ENCODE results near the gene ESRRA. TPM values are rescaled to one million over a fixed set of nuclear protein-coding genes. Genes with fewer than 3 reads are reported as not detected.

ESRRA gene
- total and polyA plus RNA-seq, 10 of the 15 experiments (the other 5 are each of a cell fraction or from before 2014, with no cell fraction given) = 0.32 to 48.9 (median 12.6) TPM

DNA sequence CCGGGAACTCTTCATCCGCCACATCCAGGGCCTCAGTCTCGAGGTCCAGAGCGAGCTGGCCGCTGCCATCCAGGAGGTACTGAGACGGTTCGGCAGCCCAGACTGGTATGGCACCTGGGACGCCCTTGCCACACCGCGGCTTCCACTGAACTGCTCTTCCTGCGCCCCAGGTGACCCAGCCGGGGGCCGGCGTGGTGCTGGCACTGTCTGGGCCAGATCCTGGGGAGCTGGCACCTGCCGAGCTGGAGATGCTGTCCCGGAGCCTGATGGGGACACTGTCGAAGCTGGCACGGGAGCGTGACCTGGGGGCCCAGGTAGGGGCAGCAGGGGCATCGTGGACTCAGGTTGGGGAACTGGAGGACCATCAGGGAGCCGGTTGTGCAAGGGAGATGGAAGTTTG lies 36.1 kb downstream of the ESRRA start:
- intact Hi-C loops (cut with micrococcal nuclease; ENCODE audit: unreplicated experiment) = no loop called here
- in situ Hi-C loops (cut with MboI) = no loop called here
- H4K20me1 ChIP-seq (ENCODE audit: control insufficient read depth, insufficient read depth) = no peaks in the 10 kb centered on the region; the same call in 1 of the 2 replicates

More for the DNA sequence above, 36.1 kb downstream of the ESRRA start:
- Histone ChIP-seq H3K4me3 (no peak overlapping the region), H2AFZ (ENCODE audit: control insufficient read depth, low read depth, low read length) (no peak overlapping the region), H3K9me3 (replicated peaks; ENCODE audit: control insufficient read depth, insufficient read depth, low read length) (no peaks in the 10 kb centered on the region), H3K27me3 (replicated peaks in 1 of 2; ENCODE audit: control insufficient read depth in 2 of 2, insufficient read depth in 2 of 2, low read length in 1 of 2) (no peaks in the 10 kb centered on the region), H3K36me3 (ENCODE audit: control insufficient read depth in 2 of 2, insufficient read depth in 2 of 2, low read length in 1 of 2) (peaks cover 8 to 13% of the 10 kb centered on the region in 2 experiments; a peak in 3 of 4 replicates), H3K9ac (ENCODE audit: control insufficient read depth, insufficient read depth, low read length) (no peak overlapping the region), H3K4me1 (ENCODE audit: control insufficient read depth, insufficient read depth, low read length) (peaks cover 24% of the 10 kb centered on the region), H3K79me2 (ENCODE audit: control insufficient read depth, insufficient read depth, low read length) (peaks cover 24% of the 10 kb centered on the region), H3K4me2 (ENCODE audit: control insufficient read depth, insufficient read depth) (peak overlapping the region; percentile 100), H3K27ac (ENCODE audit: control insufficient read depth, insufficient read depth) (no peak overlapping the region)
- no peak for TF ChIP-seq POU2F2 (IDR thresholded peaks at IDR 0.05; ENCODE audit: borderline replicate concordance, low read depth, low read length)
- TF ChIP-seq, protein P1, sequence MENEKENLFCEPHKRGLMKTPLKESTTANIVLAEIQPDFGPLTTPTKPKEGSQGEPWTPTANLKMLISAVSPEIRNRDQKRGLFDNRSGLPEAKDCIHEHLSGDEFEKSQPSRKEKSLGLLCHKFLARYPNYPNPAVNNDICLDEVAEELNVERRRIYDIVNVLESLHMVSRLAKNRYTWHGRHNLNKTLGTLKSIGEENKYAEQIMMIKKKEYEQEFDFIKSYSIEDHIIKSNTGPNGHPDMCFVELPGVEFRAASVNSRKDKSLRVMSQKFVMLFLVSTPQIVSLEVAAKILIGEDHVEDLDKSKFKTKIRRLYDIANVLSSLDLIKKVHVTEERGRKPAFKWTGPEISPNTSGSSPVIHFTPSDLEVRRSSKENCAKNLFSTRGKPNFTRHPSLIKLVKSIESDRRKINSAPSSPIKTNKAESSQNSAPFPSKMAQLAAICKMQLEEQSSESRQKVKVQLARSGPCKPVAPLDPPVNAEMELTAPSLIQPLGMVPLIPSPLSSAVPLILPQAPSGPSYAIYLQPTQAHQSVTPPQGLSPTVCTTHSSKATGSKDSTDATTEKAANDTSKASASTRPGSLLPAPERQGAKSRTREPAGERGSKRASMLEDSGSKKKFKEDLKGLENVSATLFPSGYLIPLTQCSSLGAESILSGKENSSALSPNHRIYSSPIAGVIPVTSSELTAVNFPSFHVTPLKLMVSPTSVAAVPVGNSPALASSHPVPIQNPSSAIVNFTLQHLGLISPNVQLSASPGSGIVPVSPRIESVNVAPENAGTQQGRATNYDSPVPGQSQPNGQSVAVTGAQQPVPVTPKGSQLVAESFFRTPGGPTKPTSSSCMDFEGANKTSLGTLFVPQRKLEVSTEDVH (IDR thresholded peaks at IDR 0.05; ENCODE audit: low read depth, partially characterized antibody) = no peak
- TF ChIP-seq CBFB (IDR thresholded peaks at IDR 0.05; ENCODE audit: low read depth) = no peak
- TF ChIP-seq POLR2A (IDR thresholded peaks at IDR 0.05; ENCODE audit: low read depth, low read length) = no peak
- no peak for TF ChIP-seq RFX5 (IDR thresholded peaks at IDR 0.05; ENCODE audit: low read depth, low read length)
- TF ChIP-seq, protein P2, sequence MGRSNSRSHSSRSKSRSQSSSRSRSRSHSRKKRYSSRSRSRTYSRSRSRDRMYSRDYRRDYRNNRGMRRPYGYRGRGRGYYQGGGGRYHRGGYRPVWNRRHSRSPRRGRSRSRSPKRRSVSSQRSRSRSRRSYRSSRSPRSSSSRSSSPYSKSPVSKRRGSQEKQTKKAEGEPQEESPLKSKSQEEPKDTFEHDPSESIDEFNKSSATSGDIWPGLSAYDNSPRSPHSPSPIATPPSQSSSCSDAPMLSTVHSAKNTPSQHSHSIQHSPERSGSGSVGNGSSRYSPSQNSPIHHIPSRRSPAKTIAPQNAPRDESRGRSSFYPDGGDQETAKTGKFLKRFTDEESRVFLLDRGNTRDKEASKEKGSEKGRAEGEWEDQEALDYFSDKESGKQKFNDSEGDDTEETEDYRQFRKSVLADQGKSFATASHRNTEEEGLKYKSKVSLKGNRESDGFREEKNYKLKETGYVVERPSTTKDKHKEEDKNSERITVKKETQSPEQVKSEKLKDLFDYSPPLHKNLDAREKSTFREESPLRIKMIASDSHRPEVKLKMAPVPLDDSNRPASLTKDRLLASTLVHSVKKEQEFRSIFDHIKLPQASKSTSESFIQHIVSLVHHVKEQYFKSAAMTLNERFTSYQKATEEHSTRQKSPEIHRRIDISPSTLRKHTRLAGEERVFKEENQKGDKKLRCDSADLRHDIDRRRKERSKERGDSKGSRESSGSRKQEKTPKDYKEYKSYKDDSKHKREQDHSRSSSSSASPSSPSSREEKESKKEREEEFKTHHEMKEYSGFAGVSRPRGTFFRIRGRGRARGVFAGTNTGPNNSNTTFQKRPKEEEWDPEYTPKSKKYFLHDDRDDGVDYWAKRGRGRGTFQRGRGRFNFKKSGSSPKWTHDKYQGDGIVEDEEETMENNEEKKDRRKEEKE (IDR thresholded peaks at IDR 0.05) = no peak
- TF ChIP-seq, protein P3, sequence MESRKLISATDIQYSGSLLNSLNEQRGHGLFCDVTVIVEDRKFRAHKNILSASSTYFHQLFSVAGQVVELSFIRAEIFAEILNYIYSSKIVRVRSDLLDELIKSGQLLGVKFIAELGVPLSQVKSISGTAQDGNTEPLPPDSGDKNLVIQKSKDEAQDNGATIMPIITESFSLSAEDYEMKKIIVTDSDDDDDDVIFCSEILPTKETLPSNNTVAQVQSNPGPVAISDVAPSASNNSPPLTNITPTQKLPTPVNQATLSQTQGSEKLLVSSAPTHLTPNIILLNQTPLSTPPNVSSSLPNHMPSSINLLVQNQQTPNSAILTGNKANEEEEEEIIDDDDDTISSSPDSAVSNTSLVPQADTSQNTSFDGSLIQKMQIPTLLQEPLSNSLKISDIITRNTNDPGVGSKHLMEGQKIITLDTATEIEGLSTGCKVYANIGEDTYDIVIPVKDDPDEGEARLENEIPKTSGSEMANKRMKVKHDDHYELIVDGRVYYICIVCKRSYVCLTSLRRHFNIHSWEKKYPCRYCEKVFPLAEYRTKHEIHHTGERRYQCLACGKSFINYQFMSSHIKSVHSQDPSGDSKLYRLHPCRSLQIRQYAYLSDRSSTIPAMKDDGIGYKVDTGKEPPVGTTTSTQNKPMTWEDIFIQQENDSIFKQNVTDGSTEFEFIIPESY (IDR thresholded peaks at IDR 0.05) = no peak
- TF ChIP-seq, protein P4, sequence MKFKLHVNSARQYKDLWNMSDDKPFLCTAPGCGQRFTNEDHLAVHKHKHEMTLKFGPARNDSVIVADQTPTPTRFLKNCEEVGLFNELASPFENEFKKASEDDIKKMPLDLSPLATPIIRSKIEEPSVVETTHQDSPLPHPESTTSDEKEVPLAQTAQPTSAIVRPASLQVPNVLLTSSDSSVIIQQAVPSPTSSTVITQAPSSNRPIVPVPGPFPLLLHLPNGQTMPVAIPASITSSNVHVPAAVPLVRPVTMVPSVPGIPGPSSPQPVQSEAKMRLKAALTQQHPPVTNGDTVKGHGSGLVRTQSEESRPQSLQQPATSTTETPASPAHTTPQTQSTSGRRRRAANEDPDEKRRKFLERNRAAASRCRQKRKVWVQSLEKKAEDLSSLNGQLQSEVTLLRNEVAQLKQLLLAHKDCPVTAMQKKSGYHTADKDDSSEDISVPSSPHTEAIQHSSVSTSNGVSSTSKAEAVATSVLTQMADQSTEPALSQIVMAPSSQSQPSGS (IDR thresholded peaks at IDR 0.05; ENCODE audit: low read length) = no peak
- no peak for TF ChIP-seq EP300 (IDR thresholded peaks at IDR 0.05; ENCODE audit: borderline replicate concordance in 1 of 2, control insufficient read depth in 1 of 2, low read depth in 2 of 2, low read length in 2 of 2)
- TF ChIP-seq, protein P5, sequence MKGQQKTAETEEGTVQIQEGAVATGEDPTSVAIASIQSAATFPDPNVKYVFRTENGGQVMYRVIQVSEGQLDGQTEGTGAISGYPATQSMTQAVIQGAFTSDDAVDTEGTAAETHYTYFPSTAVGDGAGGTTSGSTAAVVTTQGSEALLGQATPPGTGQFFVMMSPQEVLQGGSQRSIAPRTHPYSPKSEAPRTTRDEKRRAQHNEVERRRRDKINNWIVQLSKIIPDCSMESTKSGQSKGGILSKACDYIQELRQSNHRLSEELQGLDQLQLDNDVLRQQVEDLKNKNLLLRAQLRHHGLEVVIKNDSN (IDR thresholded peaks at IDR 0.05; ENCODE audit: borderline replicate concordance, extremely low read length, insufficient read depth, low read depth, low read length) = no peak
- ATAC-seq (no peak), DNase-seq (ENCODE audit: low read depth, low spot score) (no peak), FAIRE-seq (no peak)
- RAD21 ChIA-PET (ENCODE audit: unreplicated experiment) = interaction anchor here (1.0 to 3.9 kb wide), 3 partner anchors 10 to 24 kb away, joined by 4 to 53 read pairs (median 41); partner anchors contain the start of genes PRDX5 and TRMT112
- 91% methylated on average over 21 of the region's 21 CpGs for WGBS (ENCODE audit: insufficient coverage, insufficient replicate concordance, low lambda C conversion rate, missing lambda C conversion rate)
- CTCF ChIA-PET = interaction anchor here (0.9 to 14.7 kb wide), 8 partner anchors 9 to 91 kb away, joined by 3 to 228 read pairs (median 8); partner anchors contain the start of genes ESRRA, PRDX5 and TRMT112
- SMC1A ChIA-PET (ENCODE audit: uncharacterized antibody, unreplicated experiment) = interaction anchor here (0.9 to 3.9 kb wide), 4 partner anchors 8 to 396 kb away, joined by 3 to 28 read pairs (median 4); partner anchors contain the start of genes PRDX5 and TRMT112
- no TSS peak for BruUV-seq (replicated peaks)
- POLR2A ChIA-PET = interaction anchor here (0.6 to 4.6 kb wide), 6 partner anchors 10 to 437 kb away, joined by 3 to 37 read pairs (median 6); partner anchors contain the start of genes PRDX5, SF1 and TRMT112
